HG03558 (cell line): ENCODE results near the gene EPO.

Experiments
- ATAC-seq: cut with Tn5 transposase; IDR thresholded peaks from one replicate; pipeline ENCODE4 v1.9.1; 2021; ENCODE audit warnings: moderate number of reproducible peaks; ENCODE audit not compliant: unreplicated experiment; ENCODE audit errors: extremely low read depth

Gene EPO

DNA sequence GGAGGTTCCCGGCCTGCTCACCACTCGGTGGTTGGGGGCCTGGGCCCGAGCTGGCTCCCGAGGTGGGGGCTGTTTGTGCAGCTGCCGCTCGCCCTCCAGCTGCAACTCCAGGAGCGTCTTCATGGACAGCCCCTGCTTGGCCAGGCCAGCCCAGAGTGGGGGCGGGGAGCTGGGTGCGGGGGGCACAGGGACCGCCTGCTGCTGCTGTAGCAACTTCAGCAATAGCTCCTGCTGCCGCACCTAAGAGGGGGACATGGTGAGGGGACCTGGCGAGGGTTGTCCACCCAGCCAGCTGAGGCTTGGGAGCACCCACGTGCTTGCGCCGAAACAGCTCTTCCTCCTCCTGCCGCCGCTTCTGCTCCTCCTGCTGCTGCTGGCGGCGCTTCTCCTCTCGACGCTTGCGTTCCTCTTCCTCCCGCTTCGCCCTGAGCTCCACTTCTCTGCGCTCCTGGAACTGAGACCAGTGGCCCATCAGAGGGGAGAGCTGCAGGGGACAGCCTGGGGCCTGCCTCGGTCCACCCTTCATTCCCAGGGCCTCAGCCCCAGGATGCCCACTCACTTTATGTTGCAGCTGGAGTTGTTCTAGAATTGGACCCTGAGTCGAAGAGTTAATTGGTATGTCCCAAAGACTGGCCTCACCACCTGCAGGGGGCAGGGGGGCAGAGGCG, 37.1 kb upstream of the EPO start:
- ATAC-seq: no peak

DNA sequence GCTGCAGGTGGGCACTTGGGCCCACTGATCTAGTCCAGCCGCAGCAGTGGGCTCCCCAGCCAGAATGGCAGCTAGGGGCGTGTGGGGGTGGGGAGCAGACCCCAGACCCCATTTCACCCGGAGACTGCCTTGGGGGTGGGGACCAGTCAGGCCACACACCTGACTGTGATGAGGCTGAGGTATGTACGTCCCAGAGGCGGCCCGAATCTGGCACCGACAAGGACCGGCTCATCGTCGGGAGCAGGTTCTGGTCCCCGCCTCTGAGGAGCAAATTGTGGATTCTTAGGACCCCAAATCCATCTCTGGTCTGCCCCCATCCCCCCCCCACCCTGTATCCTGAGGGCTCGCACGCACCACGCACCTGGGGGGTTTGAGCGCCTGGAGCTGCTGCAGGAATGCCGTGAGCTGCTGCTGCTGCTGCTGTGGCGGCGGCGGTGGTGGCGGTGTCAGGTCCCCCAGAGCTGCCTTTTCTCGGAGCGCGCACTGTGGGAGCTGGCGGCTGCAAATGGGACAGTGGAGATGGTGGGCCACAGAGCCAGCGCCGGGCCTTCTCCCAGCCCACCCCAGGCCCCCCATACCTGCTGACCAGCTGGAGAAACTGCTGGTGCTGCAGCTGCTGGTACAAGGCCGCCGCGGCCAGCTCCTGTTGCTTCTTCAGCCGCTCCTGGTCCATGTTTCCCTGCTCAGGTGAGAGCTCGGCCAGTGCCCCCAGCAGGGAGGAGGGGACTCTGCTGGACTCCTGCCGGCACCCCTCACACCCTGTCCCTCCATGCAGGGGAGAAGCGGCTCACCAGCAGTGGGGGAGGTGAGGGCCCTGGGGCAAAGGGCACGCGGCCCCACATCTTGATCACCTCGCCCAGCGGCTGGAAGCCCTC, 36.4 kb upstream of the EPO start:
- ATAC-seq: no peak

DNA sequence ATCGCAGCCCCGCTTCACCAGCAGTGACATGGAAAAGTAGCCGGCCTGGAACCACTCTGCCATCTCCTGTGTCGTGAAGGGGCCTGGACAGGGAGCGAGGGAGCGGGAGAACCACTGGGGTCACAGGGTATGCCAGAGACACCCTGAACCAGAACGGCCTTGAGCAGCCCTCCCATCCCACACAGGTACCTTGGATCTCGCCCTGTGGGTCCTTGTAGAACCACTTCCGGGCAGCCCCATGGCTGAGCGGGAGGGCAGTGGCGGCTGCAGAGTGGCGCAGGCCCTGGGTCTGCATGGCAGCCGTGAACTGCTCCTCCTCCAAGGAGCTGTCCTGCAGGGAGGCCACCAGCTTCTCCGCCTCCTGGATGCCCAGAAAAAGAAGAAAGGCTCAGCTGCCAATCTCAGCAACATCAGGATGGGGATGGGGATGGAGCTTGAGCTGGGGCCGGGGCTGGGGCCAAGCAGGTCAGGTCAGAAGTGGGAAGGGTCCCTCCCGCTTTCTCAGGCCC, 35.7 kb upstream of the EPO start:
- no peak for ATAC-seq

DNA sequence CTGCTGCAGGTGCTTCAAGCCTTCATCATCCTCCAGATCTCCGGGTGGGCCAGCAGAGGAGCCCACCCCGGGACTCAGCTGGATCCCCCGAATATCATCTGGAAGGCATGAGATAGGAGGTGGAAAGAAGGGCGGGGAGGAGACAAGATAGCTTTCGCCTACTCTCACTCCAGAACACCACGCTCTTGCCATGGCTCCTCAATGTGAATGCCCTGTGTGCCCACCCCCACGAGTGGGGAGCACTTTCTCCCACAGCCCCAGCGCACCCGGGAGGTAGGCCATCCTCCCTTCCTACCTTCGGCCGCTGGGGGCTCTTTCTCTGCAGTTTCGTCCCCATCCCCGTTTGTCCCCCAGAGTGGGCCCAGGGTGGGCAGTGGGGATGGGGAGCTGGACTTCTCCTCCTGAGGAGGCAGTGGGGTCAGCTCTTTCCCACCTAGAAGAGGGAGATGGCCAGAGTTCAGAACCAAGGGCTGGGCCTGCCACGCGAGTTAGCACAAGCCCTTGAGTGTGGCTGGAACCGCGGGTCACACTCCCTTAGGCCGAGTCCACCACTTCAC, 35.1 kb upstream of the EPO start:
- ATAC-seq: no peak

DNA sequence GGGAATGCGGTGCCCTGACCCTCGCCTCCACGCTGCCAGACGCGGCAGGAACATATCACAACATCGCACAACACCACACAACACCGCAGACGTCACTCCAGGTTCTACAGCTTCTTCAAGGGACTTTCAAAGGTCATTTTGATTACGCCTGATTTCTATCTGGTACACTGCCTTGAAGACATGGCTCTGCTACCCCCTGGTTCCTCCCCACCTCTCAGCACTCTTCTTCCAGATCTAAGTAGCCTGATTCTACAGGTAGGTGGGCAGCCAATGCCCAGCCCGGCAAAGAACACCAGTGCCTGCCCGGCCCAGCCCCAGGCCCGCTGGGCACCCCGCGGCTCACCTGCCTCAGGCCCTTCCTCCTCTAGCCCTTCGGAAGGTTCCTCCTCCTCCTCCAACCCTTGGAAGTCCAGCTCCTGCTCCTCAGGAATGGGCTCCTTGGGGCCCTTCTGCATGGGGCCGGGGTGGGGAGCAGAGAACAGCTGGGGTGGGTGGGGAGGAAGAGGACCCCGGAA, 34.6 kb upstream of the EPO start:
- ATAC-seq: no peak

DNA sequence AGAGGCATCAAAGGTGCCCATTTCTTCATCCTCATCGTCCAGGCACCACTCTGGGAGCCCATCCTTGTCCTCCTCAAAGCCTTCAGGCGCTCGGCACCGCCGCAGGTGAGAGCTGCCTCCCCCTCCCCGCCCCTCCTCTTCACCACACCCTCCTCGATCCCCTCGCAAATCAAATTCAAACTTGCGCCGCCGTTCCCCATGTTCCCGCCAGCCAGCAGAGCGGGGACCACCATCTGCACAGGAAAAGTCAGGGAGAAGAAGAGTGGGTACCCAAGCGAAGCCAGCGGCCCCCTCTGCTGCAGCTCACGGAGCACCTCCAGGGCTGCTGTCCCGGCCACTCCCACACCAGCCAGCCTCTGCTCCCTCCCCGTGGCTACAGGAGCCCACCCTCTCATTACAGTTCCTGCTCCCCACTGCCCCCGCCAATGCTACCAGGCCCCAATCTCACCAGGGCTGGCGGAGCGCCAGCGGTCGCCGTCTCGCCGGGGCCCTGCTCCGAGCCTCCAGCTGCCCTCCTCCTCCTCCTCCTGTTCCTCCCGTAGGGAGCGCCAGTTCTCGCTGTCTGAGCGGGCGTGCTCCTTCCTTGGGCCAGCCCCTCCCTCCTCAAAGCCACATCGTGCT, 34.0 kb upstream of the EPO start:
- ATAC-seq: no peak

DNA sequence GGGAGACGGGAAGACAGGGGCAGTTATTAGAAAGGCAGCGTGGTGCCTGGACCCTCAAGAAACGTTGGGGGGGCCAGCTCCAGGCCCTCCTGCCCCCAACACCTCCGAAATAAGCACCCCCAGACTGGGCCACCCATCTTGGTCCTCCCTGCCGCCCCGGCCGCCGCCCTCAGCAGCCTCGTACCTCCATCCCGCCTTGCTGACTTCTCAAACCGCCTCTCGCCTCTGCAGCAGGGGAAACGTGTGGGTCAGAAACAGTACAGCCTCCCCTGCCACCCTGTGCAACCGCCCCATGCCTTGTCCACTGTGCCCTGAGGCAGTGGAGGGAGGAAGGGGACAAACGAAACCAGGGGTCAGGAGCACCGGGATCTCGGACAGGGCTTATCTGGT, 33.5 kb upstream of the EPO start:
- no peak for ATAC-seq

DNA sequence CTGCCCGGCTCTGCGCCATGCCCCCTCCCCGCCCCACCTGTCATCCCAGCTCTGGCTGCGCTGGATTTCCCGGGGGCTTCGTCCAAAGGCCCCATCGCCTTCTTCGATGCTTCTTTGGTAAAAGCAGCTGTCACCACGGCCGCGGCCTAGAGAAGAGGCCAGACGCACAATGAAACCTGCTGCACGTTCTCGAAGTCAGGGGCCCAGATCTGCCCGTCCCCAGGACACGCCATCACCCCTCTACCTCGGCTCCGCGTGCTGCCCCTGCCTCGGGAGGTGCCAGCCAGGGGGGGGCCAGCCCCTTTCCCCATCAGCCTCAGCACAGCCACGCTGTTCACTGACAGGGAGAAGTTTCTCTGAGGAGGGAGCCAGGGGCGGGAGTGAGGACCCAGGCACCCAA, 33.0 kb upstream of the EPO start:
- ATAC-seq: no peak

DNA sequence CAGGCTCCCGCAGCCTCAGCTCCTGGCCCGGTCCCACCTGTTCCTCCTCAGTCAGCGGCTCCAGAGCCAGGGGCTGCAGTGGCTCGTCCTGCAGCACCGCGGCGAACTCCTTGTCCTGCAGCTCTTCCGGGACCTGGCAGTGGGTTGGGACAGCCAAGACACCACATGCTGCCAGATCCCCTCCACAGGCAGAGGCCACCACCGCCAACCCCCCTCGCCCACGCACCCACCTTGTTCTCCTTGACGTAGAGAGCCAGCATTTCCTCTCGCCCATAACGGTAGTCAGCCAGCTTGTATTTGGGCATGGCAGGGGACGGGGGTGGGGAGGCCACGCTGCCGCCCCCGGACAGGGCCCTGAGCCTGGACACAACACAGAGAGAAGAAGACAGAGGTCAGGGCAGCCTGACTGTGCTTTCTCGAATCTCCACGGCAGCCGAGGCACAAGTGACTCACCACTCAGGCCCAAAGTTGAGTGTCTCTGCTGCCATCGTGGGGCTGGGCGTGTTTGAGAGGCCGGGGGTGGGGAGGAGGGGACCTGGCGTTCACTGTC, 32.4 kb upstream of the EPO start:
- no peak for ATAC-seq

DNA sequence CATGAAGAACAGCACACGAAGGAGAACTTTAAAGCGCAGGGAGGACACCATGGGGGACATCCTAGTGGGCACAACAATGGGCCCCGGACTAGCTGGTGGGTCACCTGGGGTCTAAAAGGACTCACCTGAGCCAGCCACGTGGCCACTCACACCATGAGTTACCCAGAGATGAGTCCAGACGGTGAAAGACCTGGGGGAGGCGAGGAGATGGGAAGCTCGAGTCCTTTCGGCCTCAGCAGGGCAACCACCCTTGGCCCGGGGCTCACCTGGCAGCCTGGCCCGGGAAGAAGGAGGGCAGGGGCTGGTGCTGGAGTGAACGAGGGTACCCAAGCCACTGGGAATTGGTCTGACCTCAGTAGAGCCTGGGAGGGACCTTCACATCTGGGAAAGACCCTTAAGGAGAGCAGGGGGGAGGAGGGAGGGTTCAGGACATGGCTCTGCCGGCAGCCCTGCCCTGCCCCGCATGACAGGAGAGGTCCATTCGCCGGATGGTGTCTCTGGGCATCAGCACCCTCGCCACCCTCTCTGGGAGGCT, 31.9 kb upstream of the EPO start:
- no peak for ATAC-seq

DNA sequence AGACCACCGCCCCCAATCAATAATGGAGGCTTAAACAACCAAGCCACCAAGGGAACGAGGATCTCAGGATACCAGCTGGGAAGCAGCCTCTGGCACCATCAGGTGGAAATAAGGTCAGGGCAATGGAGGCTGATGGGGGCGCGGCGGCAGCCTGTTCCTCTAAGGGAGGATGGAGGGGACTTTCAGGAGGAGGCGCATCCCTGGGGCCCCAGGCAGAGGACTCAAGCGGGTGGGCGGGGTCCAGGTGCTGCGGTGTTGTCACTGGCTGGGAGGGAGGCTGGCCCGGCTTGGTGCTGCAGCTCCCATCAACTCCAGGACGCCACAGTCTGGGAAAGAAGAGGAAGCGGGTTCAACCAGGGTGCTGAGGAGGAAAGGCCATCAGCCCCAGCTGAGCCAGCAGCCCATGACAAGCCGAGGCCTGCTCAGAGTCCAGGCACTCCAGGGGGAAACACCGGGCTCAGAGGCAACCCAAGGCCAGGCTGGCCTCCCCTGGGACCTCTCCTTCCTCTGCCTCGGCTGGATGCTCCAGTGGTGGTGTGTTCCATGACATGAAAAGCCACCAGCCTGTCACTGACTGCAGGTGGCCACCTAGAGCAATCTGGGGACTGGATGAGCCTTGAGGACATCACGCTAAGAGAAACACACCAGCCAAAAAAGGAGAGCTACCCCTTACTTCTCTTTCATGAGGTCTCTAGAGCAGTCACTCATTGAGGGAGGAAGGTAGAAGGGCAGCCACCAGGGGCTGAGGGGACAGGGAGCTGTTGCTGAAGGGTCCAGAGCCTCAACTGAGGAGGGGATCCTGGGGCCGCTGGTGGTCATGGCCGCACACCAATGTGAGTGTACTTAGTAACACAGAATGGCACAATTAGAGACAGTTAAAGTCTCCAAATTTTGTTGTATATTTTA, 30.8 kb upstream of the EPO start:
- ATAC-seq: no peak

DNA sequence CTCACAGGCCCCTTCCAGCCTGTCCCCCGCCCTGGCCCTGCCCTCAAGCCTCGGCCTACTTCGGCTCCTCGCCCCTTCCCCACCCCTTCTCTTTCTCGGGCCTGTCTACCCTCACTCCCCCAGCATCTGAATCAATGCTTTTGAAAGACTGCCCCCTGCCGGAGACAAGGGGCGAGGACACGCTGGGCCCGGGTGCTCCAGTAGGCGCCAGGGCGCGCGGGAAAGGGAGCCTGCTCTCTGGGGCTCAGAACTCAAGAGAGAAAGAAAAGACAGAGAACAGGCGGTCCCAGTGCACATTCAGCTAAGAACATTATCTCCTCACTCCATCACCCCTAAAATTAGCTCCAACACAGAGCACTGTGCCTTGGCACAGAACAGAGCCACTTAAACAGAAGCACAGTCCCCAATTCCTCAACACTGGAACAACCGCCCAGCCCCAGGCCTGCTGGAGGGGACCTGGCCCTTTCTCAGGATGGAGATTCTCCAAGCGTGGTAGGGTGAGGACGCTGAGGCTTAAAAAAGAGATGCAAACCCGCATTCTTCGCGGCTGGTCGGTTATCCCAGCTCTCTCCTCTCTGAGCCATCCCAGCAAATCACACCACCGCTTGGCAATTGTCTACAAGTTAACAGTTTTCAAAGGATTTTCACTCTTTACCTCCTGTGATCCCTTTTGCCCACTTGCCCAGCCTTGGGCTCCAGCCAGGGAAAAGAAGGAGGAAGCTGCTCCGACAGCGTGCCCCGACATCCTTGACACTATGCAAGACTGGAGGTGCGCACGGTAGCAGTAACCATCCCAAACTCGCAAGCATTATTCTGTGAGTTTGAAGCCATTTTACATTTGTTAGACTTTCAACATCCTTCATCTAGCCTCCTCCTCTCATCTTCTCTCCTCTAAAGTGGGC, 28.3 kb upstream of the EPO start:
- ATAC-seq: no peak

DNA sequence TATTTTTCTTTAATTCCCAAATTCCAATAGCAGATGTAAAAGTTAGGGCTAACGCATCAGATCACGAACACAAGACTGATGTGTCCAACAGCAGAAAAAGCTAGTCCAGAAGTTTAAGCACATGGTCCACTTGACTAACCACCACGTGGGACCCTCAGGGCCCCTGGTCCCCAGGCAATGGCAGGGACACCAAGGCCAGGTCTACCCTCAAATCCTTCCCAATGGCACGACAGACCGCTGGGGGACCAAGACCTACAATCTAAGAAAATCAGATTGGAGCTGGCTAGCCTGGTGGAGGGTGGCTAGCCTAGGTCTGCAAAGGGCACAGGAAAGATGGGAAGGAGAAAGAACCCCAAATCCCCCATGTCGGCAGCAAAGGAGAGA, 27.7 kb upstream of the EPO start:
- no peak for ATAC-seq

DNA sequence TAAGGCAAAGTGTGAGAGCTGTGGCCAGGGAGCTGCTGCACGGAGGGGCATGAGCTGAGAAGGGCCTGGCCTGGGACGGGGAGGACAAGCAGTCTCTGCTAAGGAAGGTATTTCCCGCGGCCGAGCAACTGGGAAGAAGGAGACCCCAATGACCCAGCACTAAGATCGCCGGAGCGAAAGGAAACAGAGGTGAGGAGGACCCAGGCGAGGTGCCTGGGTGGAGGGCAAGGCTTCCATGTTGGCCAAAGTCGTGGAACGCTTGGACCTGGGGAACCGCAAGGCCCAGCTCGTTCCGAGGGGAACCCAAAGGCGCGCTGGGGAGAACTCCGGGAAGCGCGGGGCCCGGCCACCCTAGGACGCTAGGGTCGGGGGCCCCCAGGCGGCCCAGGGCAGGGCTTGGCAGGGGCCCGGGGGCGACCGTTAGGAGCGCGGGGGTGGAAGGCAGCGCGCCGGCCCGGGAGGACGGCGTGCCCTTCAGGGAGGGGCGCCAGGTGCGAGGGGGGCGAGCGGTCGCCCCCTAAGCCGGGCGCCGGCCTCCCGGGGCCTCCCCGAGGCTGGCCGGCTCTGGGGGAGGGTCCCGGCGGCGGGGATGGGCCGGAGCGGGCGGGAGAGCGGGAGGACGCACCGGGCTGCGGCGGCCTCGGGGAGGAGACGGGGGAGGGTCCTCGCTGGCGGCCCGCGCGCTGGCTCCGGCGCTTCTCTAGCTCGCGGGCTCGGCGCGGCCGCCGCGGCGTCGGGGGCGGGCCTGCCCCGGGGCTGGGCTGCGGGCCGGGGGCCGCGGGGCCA, 26.8 kb upstream of the EPO start:
- ATAC-seq: peak; percentile 16

DNA sequence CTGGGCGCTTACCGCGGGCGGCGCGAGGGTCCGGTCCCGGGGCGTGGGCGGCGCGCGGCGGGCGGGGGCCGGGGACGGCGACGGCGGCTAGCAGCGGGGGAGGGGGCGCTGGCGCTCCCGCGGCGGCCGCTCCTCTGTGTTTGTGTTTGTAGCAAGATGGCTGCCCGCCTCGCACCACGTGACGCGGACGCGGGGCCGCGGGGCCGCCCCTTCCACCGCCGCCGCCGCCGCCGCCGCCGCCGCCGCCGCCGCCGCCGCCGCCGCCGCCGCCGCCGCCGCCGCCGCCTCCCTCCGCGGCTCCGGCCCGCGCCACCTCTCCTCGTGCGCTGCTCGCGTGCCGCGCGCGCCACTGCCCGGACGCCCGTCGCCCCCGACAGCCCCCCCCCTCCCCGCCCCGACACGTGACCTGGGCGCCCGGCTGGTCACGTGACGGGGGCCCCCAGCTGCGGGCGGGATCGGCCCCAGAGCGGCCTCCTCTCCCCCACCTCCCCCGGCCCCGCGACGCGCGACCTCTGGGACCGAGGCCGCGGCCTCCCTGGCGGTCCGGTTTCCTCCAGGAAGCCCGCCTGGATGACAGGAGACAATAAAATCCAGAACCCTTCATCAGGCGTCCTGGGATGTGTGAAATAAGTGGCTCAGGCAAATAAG, 26.0 kb upstream of the EPO start, which contains the start of gene GIGYF1:
GIGYF1 (minus strand) TSS at position 153 of the 648 bp plus-strand sequence. CDS start 6,012 bp downstream, outside the sequence.
- ATAC-seq: peak; percentile 43

DNA sequence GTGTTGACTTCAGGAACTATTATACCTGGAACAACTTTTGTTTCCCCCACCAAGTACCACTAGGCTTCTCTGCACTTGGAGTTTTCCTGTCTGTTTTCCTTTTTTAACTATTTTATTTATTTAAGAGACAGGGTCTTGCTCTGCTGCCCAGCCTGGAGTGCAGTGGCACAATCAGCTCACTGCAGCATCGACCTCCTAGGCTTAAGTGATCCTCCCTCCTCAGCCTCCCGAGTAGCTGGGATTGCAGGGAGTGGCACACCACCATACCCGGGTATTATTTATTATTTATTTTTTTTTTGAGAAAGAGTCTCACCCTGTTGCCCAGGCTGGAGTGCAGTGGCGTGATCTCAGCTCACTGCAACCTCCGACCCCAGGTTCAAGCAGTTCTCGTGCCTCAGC, 24.1 kb upstream of the EPO start:
- no peak for ATAC-seq

DNA sequence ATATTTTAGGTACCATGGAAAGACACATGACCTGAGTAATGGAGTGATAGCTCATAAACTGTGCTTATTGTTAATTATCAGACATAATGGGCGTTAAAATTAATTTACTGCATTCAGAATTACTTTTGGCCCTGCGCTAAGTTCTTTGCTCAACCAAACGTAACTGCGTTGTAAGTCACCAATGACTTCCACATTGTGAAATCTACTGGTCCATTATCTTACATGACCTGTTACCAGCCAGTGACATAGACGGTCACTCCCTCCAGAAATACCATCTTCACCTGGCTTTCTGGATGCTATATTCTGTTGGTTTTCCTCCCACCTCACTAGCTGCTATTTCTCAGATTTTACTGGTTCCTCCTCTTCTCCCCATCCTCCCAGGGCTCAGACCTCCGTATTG, 21.2 kb upstream of the EPO start:
- ATAC-seq: no peak
